Stimulated activated CD8-positive, alpha-beta memory T cell treated with anti-CD3 and anti-CD28 coated beads, Interleukin-15, amount 100 ng/mL, for 4 hours (primary cell): Measurements from ENCODE around the gene TIGD1.
"Not testable (repeated sequence)": the region's sequence is repeated elsewhere in the genome, so short reads cannot be mapped to it uniquely, and the experiment has no call there.

Experiments used
- DNase-seq, 2 donors: peaks; one replicate each; pipeline ENCODE4 v3.0.0-alpha.2; 2020; ENCODE audit warnings: low read depth in 2 of 2

Gene TIGD1

GRCh38 chr2:232570481-232570880 is 20.1 kb upstream of the TIGD1 start:
- DNase-seq = not testable (repeated sequence)

- no peak for DNase-seq
Measured at GRCh38 chr2:232569541-232569940, 19.2 kb upstream of the TIGD1 start.

GRCh38 chr2:232568161-232568560 is 17.8 kb upstream of the TIGD1 start:
- DNase-seq = no peak

GRCh38 chr2:232567721-232568120 is 17.4 kb upstream of the TIGD1 start:
- DNase-seq = no peak

GRCh38 chr2:232563580-232563979 is 13.2 kb upstream of the TIGD1 start:
- DNase-seq = no peak

GRCh38 chr2:232562515-232563151 is 12.3 kb upstream of the TIGD1 start:
- no peak for DNase-seq

- no peak for DNase-seq
Measured at GRCh38 chr2:232556426-232556825, 6.1 kb upstream of the TIGD1 start.

- DNase-seq = no peak
Measured at GRCh38 chr2:232551776-232552175, 1.4 kb upstream of the TIGD1 start.

- no peak for DNase-seq
Measured at GRCh38 chr2:232551250-232551638, 887 bp upstream of the TIGD1 start.

GRCh38 chr2:232549655-232550353 is 553 bp downstream of the TIGD1 start:
- no peak for DNase-seq

- DNase-seq = no peak
Measured at GRCh38 chr2:232547991-232548390, 2.4 kb downstream of the TIGD1 start.

GRCh38 chr2:232545511-232546375 is 4.6 kb downstream of the TIGD1 start:
- no peak for DNase-seq

- no peak for DNase-seq
Measured at GRCh38 chr2:232544674-232545073, 5.7 kb downstream of the TIGD1 start.

- no peak for DNase-seq
Measured at GRCh38 chr2:232543928-232544631, 6.3 kb downstream of the TIGD1 start.

- no peak for DNase-seq
Measured at GRCh38 chr2:232543491-232543890, 6.9 kb downstream of the TIGD1 start.

- DNase-seq = no peak
Measured at GRCh38 chr2:232542715-232543467, 7.5 kb downstream of the TIGD1 start.

GRCh38 chr2:232541961-232542714 is 8.2 kb downstream of the TIGD1 start:
- no peak for DNase-seq

GRCh38 chr2:232541195-232541960 is 9.0 kb downstream of the TIGD1 start:
- DNase-seq = no peak

GRCh38 chr2:232540441-232541041 is 9.8 kb downstream of the TIGD1 start:
- no peak for DNase-seq
